AG04450 (cell line): ENCODE results near the gene ABL2. TPM values are rescaled to one million over a fixed set of nuclear protein-coding genes. Genes with fewer than 3 reads are reported as not detected.

Source experiments
- CTCF ChIA-PET: fragments of 300-600, 350-600 bp; formaldehyde crosslinking; extraction: SDS; loops from one replicate; lab custom pipeline; 2022; ENCODE audit warnings: antibody characterized with exemption, inconsistent platforms; lab: Charles Lee
- POLR2A ChIA-PET: fragments of 350-600 bp; formaldehyde crosslinking; extraction: SDS; loops from one replicate; lab custom pipeline; 2021; ENCODE audit warnings: antibody characterized with exemption, inconsistent platforms; lab: Yijun Ruan, JAX
- DNase-seq: peaks from one replicate; pipeline ENCODE4 v3.0.0-alpha.2; 2011; ENCODE audit warnings: low read depth, low spot score
- H3K27ac ChIP-seq: one replicate; pipeline ENCODE4 v1.5.1; 2012; ENCODE audit warnings: low read depth, low read length, control low read depth
- H3K27me3 ChIP-seq: one replicate; pipeline ENCODE4 v1.6.0; 2012; ENCODE audit warnings: low read length; ENCODE audit not compliant: control insufficient read depth, insufficient read depth
- H3K4me3 ChIP-seq: 2 replicates; pipeline ENCODE4 v1.5.1; 2011; ENCODE audit warnings: mild to moderate bottlenecking, low read depth, low read length, control low read depth
- H3K9me3 ChIP-seq: 2 replicates; pipeline ENCODE4 v1.5.1; 2012; ENCODE audit warnings: low read length; ENCODE audit not compliant: control insufficient read depth, insufficient read depth
- polyA plus RNA-seq: library from polyadenylated mRNA; depleted of rRNA; stranded (reverse); fragments of >200 nt; gene quantifications from 2 replicates; pipeline ENCODE4 v1.2.3, GENCODE V29; 2011; rRNA removed
- small RNA-seq: library from RNA; depleted of rRNA; stranded (forward); fragments of <200 nt; gene quantifications from one replicate; pipeline ENCODE3, GENCODE V24; 2012; ENCODE audit warnings: low read depth; ENCODE audit not compliant: insufficient read length
- TF ChIP-seq, protein P1 (sequence below): IDR thresholded peaks from 2 replicates; pipeline ENCODE4 v1.5.1; 2011; ENCODE audit warnings: low read depth, low read length, control low read depth, inconsistent platforms

ABL2 gene
- polyA plus RNA-seq, 1 experiment, result 13.9 TPM

DNA sequence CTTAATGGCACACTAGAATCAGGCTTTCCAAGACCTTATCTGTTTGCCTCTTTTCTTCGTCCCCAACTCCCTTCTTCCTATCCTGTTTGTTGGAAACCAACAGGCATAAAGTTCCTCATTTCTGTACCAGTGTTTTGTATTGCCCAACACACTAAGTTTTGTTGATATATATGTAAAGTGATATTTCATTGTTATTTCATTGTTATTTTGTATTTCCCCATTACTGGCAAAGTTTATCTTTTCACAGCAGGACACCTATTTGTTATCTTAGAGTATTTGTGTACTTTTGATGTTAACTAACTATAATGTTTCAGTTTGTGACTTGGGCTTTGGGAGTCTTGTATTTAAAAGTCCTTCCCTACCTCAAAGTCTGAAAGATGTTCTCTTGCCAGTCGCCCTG, 176.7 kb downstream of the ABL2 start:
- Histone ChIP-seq H3K4me3 (no peak overlapping the region), H3K9me3 (no peaks in the 10 kb centered on the region), H3K27ac (no peak overlapping the region), H3K27me3 (no peaks in the 10 kb centered on the region)
- TF ChIP-seq, protein P1, sequence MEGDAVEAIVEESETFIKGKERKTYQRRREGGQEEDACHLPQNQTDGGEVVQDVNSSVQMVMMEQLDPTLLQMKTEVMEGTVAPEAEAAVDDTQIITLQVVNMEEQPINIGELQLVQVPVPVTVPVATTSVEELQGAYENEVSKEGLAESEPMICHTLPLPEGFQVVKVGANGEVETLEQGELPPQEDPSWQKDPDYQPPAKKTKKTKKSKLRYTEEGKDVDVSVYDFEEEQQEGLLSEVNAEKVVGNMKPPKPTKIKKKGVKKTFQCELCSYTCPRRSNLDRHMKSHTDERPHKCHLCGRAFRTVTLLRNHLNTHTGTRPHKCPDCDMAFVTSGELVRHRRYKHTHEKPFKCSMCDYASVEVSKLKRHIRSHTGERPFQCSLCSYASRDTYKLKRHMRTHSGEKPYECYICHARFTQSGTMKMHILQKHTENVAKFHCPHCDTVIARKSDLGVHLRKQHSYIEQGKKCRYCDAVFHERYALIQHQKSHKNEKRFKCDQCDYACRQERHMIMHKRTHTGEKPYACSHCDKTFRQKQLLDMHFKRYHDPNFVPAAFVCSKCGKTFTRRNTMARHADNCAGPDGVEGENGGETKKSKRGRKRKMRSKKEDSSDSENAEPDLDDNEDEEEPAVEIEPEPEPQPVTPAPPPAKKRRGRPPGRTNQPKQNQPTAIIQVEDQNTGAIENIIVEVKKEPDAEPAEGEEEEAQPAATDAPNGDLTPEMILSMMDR, result no peak
- ChIA-PET POLR2A (no interaction called here), CTCF (no interaction called here)
- DNase-seq, result no peak

Small RNAs within 50 kb of the gene (small RNA-seq; reads per million reads assigned to genes)
- gene AL512326.2 (not detected), gene AL512326.3 (not detected), gene EIF4A1P11 (not detected), gene RF00272 (not detected)

Other genes with a start within 250 kb of the ABL2 start
- gene FAM20B, start 203.8 kb downstream of the ABL2 start, polyA plus RNA-seq, result 25.0 and 29.3 TPM in 2 replicates
- gene TOR3A, start 147.6 kb downstream of the ABL2 start, polyA plus RNA-seq, result 16.8 and 25.4 TPM in 2 replicates
- gene SOAT1, start 64.1 kb upstream of the ABL2 start, polyA plus RNA-seq, result 39.2 and 54.2 TPM in 2 replicates
- 0.27 TPM in 1 of 2 replicates, not detected in the other for gene AXDND1, start 136.3 kb upstream of the ABL2 start, polyA plus RNA-seq